NB4 (cell line): Measurements from ENCODE around the gene NFX1.

ENCODE experiments used
- DNase-seq: peaks from one replicate; pipeline ENCODE4 v3.0.0; 2010; ENCODE audit warnings: low read depth
- H3K4me3 ChIP-seq: one replicate; pipeline ENCODE4 v1.5.1; 2011; ENCODE audit warnings: mild to moderate bottlenecking, low read depth, low read length, moderate library complexity
- CTCF ChIP-seq: IDR thresholded peaks from one replicate; pipeline ENCODE4 v1.5.1; 2012; ENCODE audit warnings: low read depth, low read length
- MAX ChIP-seq: IDR thresholded peaks from 2 replicates; pipeline ENCODE4 v1.6.1; 2011; ENCODE audit warnings: low read depth, low read length
- MYC ChIP-seq: IDR thresholded peaks from 2 replicates; pipeline ENCODE4 v1.6.1; 2011; ENCODE audit warnings: low read depth, low read length
- POLR2A ChIP-seq: IDR thresholded peaks from 2 replicates; pipeline ENCODE4 v1.6.1; 2011; ENCODE audit warnings: mild to moderate bottlenecking; ENCODE audit not compliant: insufficient read length; ENCODE audit errors: extremely low read depth

The NFX1 gene

GRCh38 chr9:33288828-33289483 is 1.4 kb upstream of the NFX1 start:
- no peak for TF ChIP-seq MAX
- peak overlapping the region; percentile 54 for H3K4me3 ChIP-seq
- DNase-seq = peak; percentile 34

- DNase-seq = peak; percentile 67
- peak overlapping the region; percentile 54 for H3K4me3 ChIP-seq
- TF ChIP-seq MYC = no peak
- TF ChIP-seq POLR2A = no peak
- no peak for TF ChIP-seq CTCF
- no peak for TF ChIP-seq MAX
Measured at GRCh38 chr9:33289496-33289895, 820 bp upstream of the NFX1 start.

GRCh38 chr9:33289936-33290246 is 425 bp upstream of the NFX1 start:
- TF ChIP-seq CTCF (no peak), MYC (no peak), MAX (no peak), POLR2A (no peak)
- no peak for DNase-seq
- H3K4me3 ChIP-seq = peak overlapping the region; percentile 54

- DNase-seq = no peak
- H3K4me3 ChIP-seq = peak overlapping the region; percentile 93
- TF ChIP-seq MYC (no peak), POLR2A (no peak), CTCF (no peak), MAX (no peak)
Measured at GRCh38 chr9:33291031-33291397, 698 bp downstream of the NFX1 start.

- TF ChIP-seq POLR2A (no peak), CTCF (no peak), MAX (no peak), MYC (no peak)
- DNase-seq = no peak
- peak overlapping the region; percentile 46 for H3K4me3 ChIP-seq
Measured at GRCh38 chr9:33291901-33292300, 1.6 kb downstream of the NFX1 start.

- TF ChIP-seq CTCF (no peak), MAX (no peak), MYC (no peak), POLR2A (no peak)
- DNase-seq = no peak
- peak overlapping the region; percentile 46 for H3K4me3 ChIP-seq
Measured at GRCh38 chr9:33293782-33294181, 3.5 kb downstream of the NFX1 start.
